ENCODE results near the gene FAM131B.

DNA sequence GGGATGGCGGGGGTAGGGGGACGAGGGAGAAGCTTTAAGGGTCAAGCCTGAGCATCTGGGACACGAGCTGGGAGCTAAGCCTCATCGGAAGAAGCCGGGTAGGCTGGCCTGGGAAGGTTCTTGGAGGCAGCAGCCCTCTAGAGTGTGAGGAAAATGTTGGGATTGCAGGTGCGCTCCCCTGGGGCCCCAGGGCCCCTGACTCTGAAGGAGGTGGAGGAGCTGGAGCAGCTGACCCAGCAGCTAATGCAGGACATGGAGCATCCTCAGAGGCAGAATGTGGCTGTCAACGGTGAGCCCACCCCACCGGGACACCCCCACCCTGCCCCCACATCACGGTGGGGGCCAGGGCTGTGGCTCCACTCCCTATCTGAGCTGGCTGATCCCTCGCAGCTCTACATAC is 25.5 kb upstream of the FAM131B start:
- no peak for TF ChIP-seq RCOR1 (IDR thresholded peaks at IDR 0.05; ENCODE audit: borderline replicate concordance in 1 of 2, low read depth in 2 of 2, low read length in 2 of 2)
- TF ChIP-seq CHD2 (IDR thresholded peaks at IDR 0.05; ENCODE audit: low read depth, low read length), result no peak
- no peak for TF ChIP-seq RBM39 (optimal IDR thresholded peaks at IDR 0.05; ENCODE audit: low read depth, low read length)
- TF ChIP-seq CTCF (IDR thresholded peaks at IDR 0.05 in 2 of 3, conservative IDR thresholded peaks at IDR 0.05 in 1 of 3; ENCODE audit: insufficient read depth in 2 of 3, low read depth in 1 of 3, low read length in 3 of 3), result no peak
